HepG2 (cell line): ENCODE data around the gene SPATA12. TPM values are rescaled to one million over a fixed set of nuclear protein-coding genes. Genes with fewer than 3 reads are reported as not detected.

Experiments used
- ATAC-seq: fragments of 200-7000 bp; cut with Tn5 transposase; 3 replicates; pipeline ENCODE4 v1.9.1; 2020; ENCODE audit warnings: mild to moderate bottlenecking, moderate library complexity
- BruUV-seq: library from RNA; stranded (reverse); fragments of 400-500 nt; replicated peaks from 2 replicates; lab custom pipeline; 2021; lab: Mats Ljungman, UMichigan
- CTCF ChIA-PET: fragments of 300-600 bp; formaldehyde crosslinking; extraction: SDS; loops from one replicate; lab custom pipeline; 2021; ENCODE audit warnings: low total read pairs, inconsistent platforms, low intra/inter-chr PET ratio; lab: Yijun Ruan, JAX
- POLR2A ChIA-PET: fragments of 350-600 bp; sonication (Branson Sonifier 250); formaldehyde crosslinking; loops from one replicate; lab custom pipeline; 2020; ENCODE audit warnings: antibody characterized with exemption, inconsistent platforms; lab: Yijun Ruan, JAX
- DNase-seq: peaks from one replicate; pipeline ENCODE4 v3.0.0-alpha.2; 2015; ENCODE audit warnings: low spot score
- FAIRE-seq: peaks from 3 replicates; lab custom pipeline; 2011; peaks lifted over from hg19 to GRCh38; lab: Jason Lieb, UNC
- H2AFZ ChIP-seq: one replicate; pipeline ENCODE4 v1.6.1; 2011; ENCODE audit warnings: low read length, inconsistent platforms
- H3K27ac ChIP-seq: fragments of 300-600 bp; 3 replicates; pipeline ENCODE4 v1.8.0; 2011; ENCODE audit warnings: mixed run types, mild to moderate bottlenecking, mixed read lengths, low read length, inconsistent platforms; ENCODE audit not compliant: insufficient read depth; ENCODE audit errors: extremely low read length
- H3K27me3 ChIP-seq, 2 experiments: fragments of 200-600 bp in 1 of 2; 2 replicates in 1 of 2; 3 replicates in 1 of 2; pipeline versions ENCODE4 v1.6.0 to v1.8.0; 2011; ENCODE audit warnings: low read length in 2 of 2, mild to moderate bottlenecking in 2 of 2, moderate library complexity in 2 of 2, inconsistent platforms in 1 of 2; ENCODE audit not compliant: insufficient read depth in 2 of 2, control insufficient read depth in 1 of 2
- H3K36me3 ChIP-seq, 2 experiments: fragments of 200-600 bp in 1 of 2; replicated peaks in 1 of 2; 2 replicates in 1 of 2; 3 replicates in 1 of 2; pipeline versions ENCODE4 v1.5.1 to v1.8.0; 2011; ENCODE audit warnings: low read length in 2 of 2, inconsistent platforms in 1 of 2; ENCODE audit not compliant: insufficient read depth in 2 of 2, control insufficient read depth in 1 of 2
- H3K4me1 ChIP-seq: 2 replicates; pipeline ENCODE4 v1.5.1; 2012; ENCODE audit warnings: low read length, inconsistent platforms; ENCODE audit not compliant: insufficient read depth
- H3K4me2 ChIP-seq: 2 replicates; pipeline ENCODE4 v1.6.0; 2011; ENCODE audit warnings: low read depth, low read length, inconsistent platforms
- H3K4me3 ChIP-seq, 3 experiments: fragments of 200-600 bp in 1 of 3; sonication (generic), shearing (Covaris generic) in 1 of 3; replicated peaks in 1 of 3; 2 replicates each; pipeline ENCODE4 v1.5.1; 2011 to 2016; ENCODE audit warnings: low read length in 3 of 3, inconsistent platforms in 2 of 3, low read depth in 2 of 3, mild to moderate bottlenecking in 2 of 3, control low read depth in 1 of 3, mixed read lengths in 1 of 3; ENCODE audit not compliant: insufficient read depth in 1 of 3
- H3K79me2 ChIP-seq: one replicate; pipeline ENCODE4 v1.6.1; 2011; ENCODE audit warnings: low read length, inconsistent platforms; ENCODE audit not compliant: insufficient read depth
- H3K9ac ChIP-seq: 2 replicates; pipeline ENCODE4 v1.6.0; 2011; ENCODE audit warnings: mild to moderate bottlenecking, low read depth, low read length, inconsistent platforms; ENCODE audit not compliant: insufficient read depth
- H3K9me3 ChIP-seq: 2 replicates; pipeline ENCODE4 v1.5.1; 2012; ENCODE audit warnings: mild to moderate bottlenecking, low read length
- H4K20me1 ChIP-seq: 2 replicates; pipeline ENCODE4 v1.6.0; 2011; ENCODE audit warnings: inconsistent platforms, mild to moderate bottlenecking, low read length, moderate library complexity; ENCODE audit not compliant: insufficient read depth
- CEBPB ChIP-seq: IDR thresholded peaks from 2 replicates; pipeline ENCODE4 v1.6.1; 2011; ENCODE audit warnings: low read depth, low read length, improper control_type of control experiment, borderline replicate concordance
- GATA4 ChIP-seq: sonication (generic); IDR thresholded peaks from 2 replicates; pipeline ENCODE4 v1.6.1; 2016; ENCODE audit warnings: antibody characterized with exemption, low read depth, borderline replicate concordance
- HDAC2 ChIP-seq: sonication (generic); formaldehyde crosslinking; IDR thresholded peaks from 2 replicates; pipeline ENCODE4 v1.4.0; 2020; ENCODE audit warnings: missing genetic modification reagents
- HOXA5 ChIP-seq: sonication (generic); formaldehyde crosslinking; IDR thresholded peaks from 2 replicates; pipeline ENCODE4 v1.4.0; 2020; ENCODE audit warnings: missing genetic modification reagents
- IKZF5 ChIP-seq: IDR thresholded peaks from 2 replicates; pipeline ENCODE4 v1.6.1; 2018; ENCODE audit warnings: missing genetic modification reagents, mild to moderate bottlenecking, missing compliant biosample characterization
- PHB2 ChIP-seq: fragments of 450-650 bp; IDR thresholded peaks from 2 replicates; pipeline ENCODE4 v1.6.1; 2018; ENCODE audit not compliant: partially characterized antibody
- RCOR2 ChIP-seq: IDR thresholded peaks from 2 replicates; pipeline ENCODE4 v1.6.1; 2016; ENCODE audit warnings: missing biosample characterization, missing genetic modification reagents
- SALL1 ChIP-seq: sonication (generic); formaldehyde crosslinking; IDR thresholded peaks from 2 replicates; pipeline ENCODE4 v1.8.0; 2022; ENCODE audit warnings: mild to moderate bottlenecking, missing genetic modification reagents
- TCF7L2 ChIP-seq: IDR thresholded peaks from 2 replicates; pipeline ENCODE4 v1.6.1; 2011; ENCODE audit warnings: mild to moderate bottlenecking, low read depth, low read length, moderate library complexity
- TFDP1 ChIP-seq: IDR thresholded peaks from 2 replicates; pipeline ENCODE4 v1.6.1; 2016; ENCODE audit warnings: missing compliant biosample characterization, missing genetic modification reagents, borderline replicate concordance
- ZFP62 ChIP-seq: sonication (generic); formaldehyde crosslinking; IDR thresholded peaks from 2 replicates; pipeline ENCODE4 v1.4.0; 2020; ENCODE audit warnings: missing genetic modification reagents
- ZNF24 ChIP-seq: fragments of 450-650 bp; IDR thresholded peaks from 2 replicates; pipeline ENCODE4 v1.6.1; 2017; ENCODE audit warnings: antibody characterized with exemption, mild to moderate bottlenecking
- ZNF414 ChIP-seq: sonication (generic); formaldehyde crosslinking; IDR thresholded peaks from 2 replicates; pipeline ENCODE4 v1.5.0; 2020; ENCODE audit warnings: missing genetic modification reagents
- ZNF552 ChIP-seq: sonication (generic); formaldehyde crosslinking; IDR thresholded peaks from 2 replicates; pipeline ENCODE4 v1.9.0; 2022; ENCODE audit warnings: missing genetic modification reagents, mild to moderate bottlenecking, borderline replicate concordance
- ZNF660 ChIP-seq: sonication (generic); formaldehyde crosslinking; IDR thresholded peaks from 2 replicates; pipeline ENCODE4 v1.5.1; 2020; ENCODE audit warnings: mild to moderate bottlenecking, low read depth, missing genetic modification reagents, borderline replicate concordance
- ZNF816 ChIP-seq: sonication (generic); formaldehyde crosslinking; IDR thresholded peaks from 2 replicates; pipeline ENCODE4 v1.8.0; 2022; ENCODE audit warnings: missing genetic modification reagents, mild to moderate bottlenecking, borderline replicate concordance
- WGBS: methylation state at CpG from one replicate; pipeline ENCODE4 v1.1.6; 2017; ENCODE audit warnings: low lambda C conversion rate; 5-methylcytosine and 5-hydroxymethylcytosine counted together
- in situ Hi-C: cut with HindIII; loops from 2 replicates; pipeline ENCODE4 v1.10.0; 2017; ENCODE audit warnings: low pct_unique_long_range_greater_than_20kb; ENCODE audit not compliant: extremely low pct_ligation_motif_present
- intact Hi-C: fragments of 100-400 bp; cut with micrococcal nuclease; formaldehyde crosslinking; loops from one replicate; pipeline ENCODE4 v1.10.0; 2022; ENCODE audit not compliant: unreplicated experiment
- polyA plus RNA-seq, 8 experiments: library from polyadenylated mRNA; depleted of rRNA in 3 of 8; stranded (reverse) in 7 of 8; unstranded in 1 of 8; fragments of >200 nt; fragmentation: Illumina TruSeq in 4 of 8; extraction: Trizol in 4 of 8; gene quantifications; 2 replicates each; pipeline versions ENCODE4 v1.2.1 to v1.2.3, GENCODE V29; 2011 to 2016; ENCODE audit warnings: low read depth in 4 of 8, missing spikeins in 1 of 8, mixed read lengths in 1 of 8; ENCODE audit not compliant: insufficient read depth in 1 of 8
- total RNA-seq, 5 experiments: library from RNA; depleted of rRNA; stranded (reverse); fragments of >200 nt; fragmentation: Illumina TruSeq; extraction: Trizol; gene quantifications; 2 replicates each; pipeline ENCODE4 v1.2.3, GENCODE V29; 2016; ENCODE audit warnings: low read depth in 1 of 5

SPATA12 gene
- total and polyA plus RNA-seq, 2 of the 13 experiments (the other 11 are each of a cell fraction or from before 2014, with no cell fraction given): 0.09 to 0.25 TPM

GRCh38 chr3:57031631-57032541, 28.6 kb upstream of the SPATA12 start:
- H4K20me1 ChIP-seq: no peaks in the 10 kb centered on the region
- no peak overlapping the region for H3K9ac ChIP-seq
- ATAC-seq (no peak), DNase-seq (no peak), FAIRE-seq (no peak)
- BruUV-seq: no TSS peak
- no peak overlapping the region for H3K4me3 ChIP-seq
- no peaks in the 10 kb centered on the region for H3K9me3 ChIP-seq
- peaks cover 6% of the 10 kb centered on the region in 2 experiments; a peak in 4 of 5 replicates for H3K36me3 ChIP-seq
- POLR2A ChIA-PET: no interaction called here
- CTCF ChIA-PET: no interaction called here
- peaks cover 14% of the 10 kb centered on the region for H3K4me1 ChIP-seq
- intact Hi-C loops: no loop called here
- no peaks in the 10 kb centered on the region for H3K27me3 ChIP-seq
- in situ Hi-C loops: no loop called here
- no peak overlapping the region for H3K4me2 ChIP-seq
- 73% methylated on average over 4 of the region's 5 CpGs for WGBS
- H3K27ac ChIP-seq: no peak overlapping the region
- H2AFZ ChIP-seq: no peak overlapping the region
- no peaks in the 10 kb centered on the region for H3K79me2 ChIP-seq
- TF ChIP-seq CEBPB: peak; percentile 8; the same call in 1 of the 2 replicates
- no peak for TF ChIP-seq RCOR2 (CRISPR knock-in tag)
- TF ChIP-seq IKZF5 (CRISPR knock-in tag): no peak

GRCh38 chr3:57036952-57037351, 23.5 kb upstream of the SPATA12 start:
- no peaks in the 10 kb centered on the region for H3K79me2 ChIP-seq
- peaks cover 6% of the 10 kb centered on the region in 2 experiments; a peak in 4 of 5 replicates for H3K36me3 ChIP-seq
- ATAC-seq (no peak), FAIRE-seq (no peak), DNase-seq (no peak)
- H4K20me1 ChIP-seq: no peaks in the 10 kb centered on the region
- WGBS: 100% methylated on average over 4 of the region's 5 CpGs
- no peak overlapping the region for H3K4me3 ChIP-seq
- ChIA-PET CTCF (no interaction called here), POLR2A (no interaction called here)
- intact Hi-C loops: no loop called here
- no peak overlapping the region for H2AFZ ChIP-seq
- no peak overlapping the region for H3K9ac ChIP-seq
- in situ Hi-C loops: no loop called here
- H3K4me1 ChIP-seq: peaks cover 12% of the 10 kb centered on the region
- H3K4me2 ChIP-seq: no peak overlapping the region
- no peak overlapping the region for H3K27ac ChIP-seq
- no peaks in the 10 kb centered on the region for H3K9me3 ChIP-seq
- BruUV-seq: no TSS peak
- no peaks in the 10 kb centered on the region for H3K27me3 ChIP-seq
- TF ChIP-seq HOXA5 (CRISPR knock-in tag) (no peak), TFDP1 (CRISPR knock-in tag) (no peak), ZNF552 (CRISPR knock-in tag) (no peak), SALL1 (CRISPR knock-in tag) (no peak), ZFP62 (CRISPR knock-in tag) (no peak), GATA4 (no peak), HDAC2 (CRISPR knock-in tag) (no peak), ZNF816 (no peak), ZNF660 (CRISPR knock-in tag) (no peak), TCF7L2 (no peak), ZNF24 (no peak), ZNF414 (CRISPR knock-in tag) (no peak), PHB2 (no peak)
